ENCODE results near the gene ENPP6. TPM values are rescaled to one million over a fixed set of nuclear protein-coding genes. Genes with fewer than 3 reads are reported as not detected.
A peak's percentile ranks its signal among the peaks of the same experiment; 100 is the strongest.

The ENPP6 gene
- total and polyA plus RNA-seq, 2 of the 13 experiments (the other 11 are each of a cell fraction or from before 2014, with no cell fraction given), result not detected

GRCh38 chr4:184168406-184169019, 49.2 kb downstream of the ENPP6 start (continued):
- TF ChIP-seq HNRNPK (IDR thresholded peaks at IDR 0.05; ENCODE audit: low read depth, low read length, poor library complexity, severe bottlenecking) (peak; percentile 63), FOSL2 (CRISPR knock-in tag; IDR thresholded peaks at IDR 0.05) (peak; percentile 19; the same call in 1 of the 2 replicates), ZNF883 (CRISPR knock-in tag; IDR thresholded peaks at IDR 0.05; ENCODE audit: not compliant biosample characterization) (peak; percentile 29), ZNF574 (CRISPR knock-in tag; IDR thresholded peaks at IDR 0.05) (0 out of 2 replicates have a peak, but pooled peaks have one; percentile 30), KDM2A (CRISPR knock-in tag; IDR thresholded peaks at IDR 0.05; ENCODE audit: borderline replicate concordance, low read depth) (peak; percentile 71), YY1 (IDR thresholded peaks at IDR 0.05; ENCODE audit: insufficient read depth, insufficient replicate concordance, low read depth, low read length) (peak; percentile 46), CBFB (CRISPR knock-in tag; IDR thresholded peaks at IDR 0.05) (0 out of 2 replicates have a peak, but pooled peaks have one; percentile 54), ZNF430 (CRISPR knock-in tag; IDR thresholded peaks at IDR 0.05) (0 out of 2 replicates have a peak, but pooled peaks have one; percentile 27), ZNF598 (CRISPR knock-in tag; IDR thresholded peaks at IDR 0.05; ENCODE audit: borderline replicate concordance) (0 out of 2 replicates have a peak, but pooled peaks have one; percentile 21), STAG1 (CRISPR knock-in tag; IDR thresholded peaks at IDR 0.05) (peak; percentile 97)

Data from HepG2 (cell line).